ENCODE data around the gene NCKAP5.

- TF ChIP-seq CTCF (IDR thresholded peaks at IDR 0.05), result no peak
- TF ChIP-seq POLR2A (IDR thresholded peaks at IDR 0.05), result no peak
These were observed 189.9 kb downstream of the NCKAP5 start for GRCh38 chr2:133378386-133378785.

Data from prostate gland (tissue), 2 donors.